Neutrophil (primary cell): Measurements from ENCODE around the gene TAF9.
A peak's percentile ranks its signal among the peaks of the same experiment; 100 is the strongest.

Experiments used
- H3K27ac ChIP-seq: fragments of 200-600 bp; sonication (generic); 2 replicates; pipeline ENCODE4 v1.5.1; 2016; ENCODE audit warnings: mild to moderate bottlenecking, moderate library complexity
- H3K27me3 ChIP-seq: fragments of 200-600 bp; sonication (generic); 2 replicates; pipeline ENCODE4 v1.6.0; 2016; ENCODE audit warnings: mild to moderate bottlenecking
- H3K36me3 ChIP-seq: fragments of 200-600 bp; sonication (generic); 2 replicates; pipeline ENCODE4 v1.5.1; 2017
- H3K4me1 ChIP-seq, 2 experiments: fragments of 200-600 bp in 1 of 2; sonication (generic) in 1 of 2; 1 replicate in 1 of 2; 2 replicates in 1 of 2; pipeline versions ENCODE4 v1.5.1 to v1.6.1; 2013 to 2016; ENCODE audit warnings: low read depth in 1 of 2, low read length in 1 of 2, mild to moderate bottlenecking in 1 of 2, moderate library complexity in 1 of 2; ENCODE audit not compliant: control insufficient read depth in 1 of 2, insufficient read depth in 1 of 2
- H3K4me3 ChIP-seq, 2 experiments: fragments of 200-600 bp in 1 of 2; sonication (generic) in 1 of 2; 1 replicate in 1 of 2; 2 replicates in 1 of 2; pipeline ENCODE4 v1.5.1; 2013 to 2016; ENCODE audit warnings: low read depth in 1 of 2, low read length in 1 of 2, mild to moderate bottlenecking in 1 of 2, moderate library complexity in 1 of 2
- H3K9me3 ChIP-seq: fragments of 200-600 bp; sonication (generic); 2 replicates; pipeline ENCODE4 v1.5.1; 2016
- TF ChIP-seq, protein P1 (sequence below): fragments of 200-600 bp; sonication (generic); IDR thresholded peaks from 2 replicates; pipeline ENCODE4 v1.5.1; 2016; ENCODE audit warnings: antibody characterized with exemption

TAF9 gene

DNA sequence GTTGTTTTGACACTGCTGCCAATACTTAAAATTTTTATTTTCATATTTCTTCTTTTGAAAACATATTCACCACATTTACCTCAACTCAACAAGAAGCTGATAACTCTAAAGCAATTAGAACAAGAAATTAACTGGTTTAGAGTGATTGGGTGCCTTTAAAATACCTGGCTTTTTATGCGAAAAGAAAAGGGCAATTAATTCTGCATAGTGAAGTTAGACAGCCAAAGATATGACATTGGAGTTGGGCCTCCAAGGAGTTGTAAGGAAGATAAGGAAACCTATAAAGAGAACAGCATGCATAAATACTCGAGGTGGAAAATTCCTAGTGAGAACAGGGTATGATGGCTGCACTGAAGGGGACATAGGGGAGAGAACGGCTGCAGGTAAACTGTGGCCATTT is 9.6 kb downstream of the TAF9 start:
- H3K4me3 ChIP-seq = no peak overlapping the region
- peaks cover 9% of the 10 kb centered on the region for H3K36me3 ChIP-seq
- no peaks in the 10 kb centered on the region for H3K27me3 ChIP-seq
- H3K27ac ChIP-seq = no peak overlapping the region
- no peaks in the 10 kb centered on the region for H3K4me1 ChIP-seq
- no peaks in the 10 kb centered on the region for H3K9me3 ChIP-seq
- TF ChIP-seq, protein P1, sequence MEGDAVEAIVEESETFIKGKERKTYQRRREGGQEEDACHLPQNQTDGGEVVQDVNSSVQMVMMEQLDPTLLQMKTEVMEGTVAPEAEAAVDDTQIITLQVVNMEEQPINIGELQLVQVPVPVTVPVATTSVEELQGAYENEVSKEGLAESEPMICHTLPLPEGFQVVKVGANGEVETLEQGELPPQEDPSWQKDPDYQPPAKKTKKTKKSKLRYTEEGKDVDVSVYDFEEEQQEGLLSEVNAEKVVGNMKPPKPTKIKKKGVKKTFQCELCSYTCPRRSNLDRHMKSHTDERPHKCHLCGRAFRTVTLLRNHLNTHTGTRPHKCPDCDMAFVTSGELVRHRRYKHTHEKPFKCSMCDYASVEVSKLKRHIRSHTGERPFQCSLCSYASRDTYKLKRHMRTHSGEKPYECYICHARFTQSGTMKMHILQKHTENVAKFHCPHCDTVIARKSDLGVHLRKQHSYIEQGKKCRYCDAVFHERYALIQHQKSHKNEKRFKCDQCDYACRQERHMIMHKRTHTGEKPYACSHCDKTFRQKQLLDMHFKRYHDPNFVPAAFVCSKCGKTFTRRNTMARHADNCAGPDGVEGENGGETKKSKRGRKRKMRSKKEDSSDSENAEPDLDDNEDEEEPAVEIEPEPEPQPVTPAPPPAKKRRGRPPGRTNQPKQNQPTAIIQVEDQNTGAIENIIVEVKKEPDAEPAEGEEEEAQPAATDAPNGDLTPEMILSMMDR = no peak

DNA sequence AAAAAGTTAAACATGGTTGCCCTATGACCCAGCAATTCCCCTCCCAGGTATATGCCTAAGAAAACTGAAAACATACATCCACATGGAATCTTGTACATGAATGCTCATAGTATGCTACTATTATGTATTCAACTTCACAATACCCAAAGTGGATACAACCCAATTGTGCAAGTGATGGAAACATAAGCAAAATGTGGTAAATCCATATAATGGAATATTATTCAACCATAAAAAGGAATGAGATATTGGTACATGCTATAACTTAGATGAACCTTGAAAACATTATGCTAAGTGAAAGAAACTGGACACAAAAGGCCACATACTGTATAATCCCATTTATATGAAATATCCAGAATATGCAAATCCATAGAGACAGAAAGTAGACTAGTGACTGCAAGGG is 18.7 kb downstream of the TAF9 start:
- Histone ChIP-seq H3K9me3 (no peaks in the 10 kb centered on the region), H3K36me3 (peaks cover 4% of the 10 kb centered on the region), H3K4me1 (peaks cover 0 to 5% of the 10 kb centered on the region in 2 experiments), H3K27ac (no peak overlapping the region), H3K27me3 (no peaks in the 10 kb centered on the region), H3K4me3 (no peak overlapping the region)
- TF ChIP-seq, protein P1 = no peak

DNA sequence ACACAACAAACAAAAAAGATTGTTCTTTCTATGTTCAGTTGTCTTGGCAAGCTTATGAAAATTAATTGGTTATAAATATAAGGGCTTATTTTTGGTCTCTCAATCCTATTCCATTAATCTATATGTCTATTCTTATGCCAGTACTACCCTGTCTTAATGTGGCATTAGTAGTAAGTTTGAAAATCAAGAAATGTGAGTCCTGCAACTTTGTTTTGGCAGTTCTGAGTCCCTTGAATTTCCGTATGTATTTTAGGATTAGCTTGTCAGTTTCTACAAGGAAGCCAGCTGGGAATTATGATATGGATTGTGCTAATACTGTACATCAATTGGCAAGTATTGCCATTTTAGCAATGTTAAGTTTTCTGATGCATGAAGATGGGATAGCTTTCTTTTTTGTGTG is 26.2 kb downstream of the TAF9 start:
- no peak overlapping the region for H3K27ac ChIP-seq
- H3K9me3 ChIP-seq = no peaks in the 10 kb centered on the region
- no peaks in the 10 kb centered on the region for H3K27me3 ChIP-seq
- TF ChIP-seq, protein P1 = no peak
- no peaks in the 10 kb centered on the region for H3K36me3 ChIP-seq
- H3K4me3 ChIP-seq = no peak overlapping the region
- peaks cover 0 to 5% of the 10 kb centered on the region in 2 experiments for H3K4me1 ChIP-seq

DNA sequence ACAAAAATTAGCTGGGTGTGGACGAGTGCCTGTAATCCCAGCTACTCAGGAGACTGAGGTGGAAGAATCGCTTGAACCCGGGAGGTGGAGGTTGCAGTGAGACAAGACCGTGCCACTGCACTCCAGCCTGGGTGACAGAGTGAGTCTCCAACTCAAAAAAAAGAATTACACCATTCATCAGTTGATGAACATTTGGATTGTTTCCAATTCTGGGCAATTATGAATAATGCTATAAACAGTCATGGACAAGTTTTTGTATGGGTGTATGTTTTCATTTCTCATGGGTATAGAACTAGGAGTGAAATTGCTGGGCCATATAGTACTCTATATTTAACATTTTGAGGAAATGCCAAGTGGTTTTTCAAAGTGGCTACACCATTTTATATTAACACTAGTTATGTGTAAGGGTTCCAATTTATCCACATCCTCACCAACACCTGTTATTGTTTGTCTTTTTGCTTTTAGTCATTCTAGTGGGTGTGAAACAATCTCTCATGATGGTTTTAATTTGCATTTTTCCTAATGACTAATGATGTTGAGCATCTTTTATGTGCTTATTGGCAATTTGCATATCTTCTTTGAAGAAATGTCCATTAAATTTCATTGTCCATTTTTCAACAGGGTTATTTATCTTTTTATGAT is 27.7 kb downstream of the TAF9 start:
- Histone ChIP-seq H3K27me3 (no peaks in the 10 kb centered on the region), H3K4me3 (no peak overlapping the region)

DNA sequence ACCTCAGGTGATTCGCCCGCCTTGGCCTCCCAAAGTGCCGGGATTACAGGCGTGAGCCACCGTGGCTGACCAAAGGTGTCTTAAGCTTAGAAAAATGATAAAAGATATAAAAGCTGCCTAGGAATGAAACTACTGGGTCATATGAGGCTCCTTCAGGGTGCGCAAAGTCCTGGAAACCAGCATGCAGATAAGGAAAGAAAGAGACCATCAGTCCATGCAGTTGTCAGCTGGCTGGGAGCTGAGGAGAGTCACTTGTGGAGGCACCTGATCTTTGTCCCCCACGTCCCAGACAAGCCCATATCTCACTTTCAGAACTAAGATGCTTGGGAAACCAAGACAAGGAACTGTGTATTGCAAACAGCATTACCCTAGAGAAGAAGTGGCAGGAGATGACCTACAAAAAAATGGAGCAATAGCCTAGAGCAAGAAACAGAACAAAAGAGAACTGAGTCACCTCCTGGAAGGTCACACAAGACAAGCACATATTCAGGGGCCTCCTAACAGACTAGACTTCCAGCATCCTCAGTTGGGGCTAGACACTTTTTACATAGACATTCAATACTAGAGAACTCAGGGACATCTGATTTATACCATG is 33.9 kb downstream of the TAF9 start:
- H3K27ac ChIP-seq = peak overlapping the region; percentile 71
- TF ChIP-seq, protein P1 = no peak
- H3K4me1 ChIP-seq = peaks cover 47 to 50% of the 10 kb centered on the region in 2 experiments

More for the DNA sequence above, 27.7 kb downstream of the TAF9 start:
- TF ChIP-seq, protein P1 = no peak
- Histone ChIP-seq H3K27ac (no peak overlapping the region), H3K9me3 (no peaks in the 10 kb centered on the region), H3K4me1 (peaks cover 0 to 5% of the 10 kb centered on the region in 2 experiments), H3K36me3 (no peaks in the 10 kb centered on the region)

More for the DNA sequence above, 33.9 kb downstream of the TAF9 start:
- no peaks in the 10 kb centered on the region for H3K27me3 ChIP-seq
- H3K4me3 ChIP-seq = peak overlapping the region in 1 of 2 experiments; percentile 32
- H3K36me3 ChIP-seq = no peaks in the 10 kb centered on the region
- no peaks in the 10 kb centered on the region for H3K9me3 ChIP-seq
